ENCODE results near the gene SLC35B2. TPM values are rescaled to one million over a fixed set of nuclear protein-coding genes. Genes with fewer than 3 reads are reported as not detected.
A peak's percentile ranks its signal among the peaks of the same experiment; 100 is the strongest.

Gene SLC35B2
- total and polyA plus RNA-seq, 10 of the 15 experiments (the other 5 are each of a cell fraction or from before 2014, with no cell fraction given) = 11.3 to 45.4 (median 33.8) TPM

- TF ChIP-seq MAX (IDR thresholded peaks at IDR 0.05; ENCODE audit: low read depth, low read length) = no peak
- TF ChIP-seq HSF1 (IDR thresholded peaks at IDR 0.05; ENCODE audit: low read depth, low read length) = no peak; the same call in 1 of the 2 replicates
- TF ChIP-seq SPI1 (IDR thresholded peaks at IDR 0.05; ENCODE audit: borderline replicate concordance, insufficient read depth, low read depth, low read length) = peak; percentile 91
- TF ChIP-seq CREB1 (IDR thresholded peaks at IDR 0.05; ENCODE audit: low read depth) = no peak
- TF ChIP-seq ZSCAN29 (IDR thresholded peaks at IDR 0.05) = no peak
- TF ChIP-seq ZBED1 (IDR thresholded peaks at IDR 0.05; ENCODE audit: borderline replicate concordance) = peak; percentile 61; the same call in 1 of the 2 replicates
- TF ChIP-seq BMI1 (IDR thresholded peaks at IDR 0.05; ENCODE audit: borderline replicate concordance) = peak; percentile 20; the same call in 1 of the 2 replicates
- TF ChIP-seq NFXL1 (IDR thresholded peaks at IDR 0.05; ENCODE audit: borderline replicate concordance) = no peak
- peak; percentile 52 for TF ChIP-seq CREM (IDR thresholded peaks at IDR 0.05; ENCODE audit: low read depth)
- TF ChIP-seq JUNB (IDR thresholded peaks at IDR 0.05) = no peak
- peak; percentile 62; the same call in 1 of the 2 replicates for TF ChIP-seq DPF2 (IDR thresholded peaks at IDR 0.05)
- TF ChIP-seq E2F8 (IDR thresholded peaks at IDR 0.05; ENCODE audit: low read depth, partially characterized antibody) = no peak
- TF ChIP-seq TCF3 (IDR thresholded peaks at IDR 0.05; ENCODE audit: borderline replicate concordance, insufficient read depth, low read depth, low read length) = 0 out of 2 replicates have a peak, but pooled peaks have one; percentile 28
- TF ChIP-seq YY1 (IDR thresholded peaks at IDR 0.05; ENCODE audit: low read depth, low read length) = no peak
- peak; percentile 79 for TF ChIP-seq RELA (IDR thresholded peaks at IDR 0.05; ENCODE audit: borderline replicate concordance, partially characterized antibody)
- no peak for TF ChIP-seq ATF3 (IDR thresholded peaks at IDR 0.05; ENCODE audit: borderline replicate concordance, extremely low read depth, low read depth, low read length)
- TF ChIP-seq SIX5 (IDR thresholded peaks at IDR 0.05; ENCODE audit: low read depth, low read length, severe bottlenecking) = no peak
- TF ChIP-seq MEF2A (IDR thresholded peaks at IDR 0.05; ENCODE audit: insufficient read depth, low read depth, low read length) = no peak
- no peak; the same call in none of the 2 replicates for TF ChIP-seq SMAD5 (IDR thresholded peaks at IDR 0.05; ENCODE audit: low read depth)
- TF ChIP-seq BACH1 (IDR thresholded peaks at IDR 0.05; ENCODE audit: borderline replicate concordance) = peak; percentile 59; the same call in 1 of the 2 replicates
- peak; percentile 38; the same call in 1 of the 2 replicates for TF ChIP-seq LARP7 (IDR thresholded peaks at IDR 0.05)
- TF ChIP-seq BHLHE40 (IDR thresholded peaks at IDR 0.05; ENCODE audit: borderline replicate concordance in 1 of 2, low read depth in 2 of 2, low read length in 1 of 2) = peak; percentile 54; a peak in 2 of 4 replicates
Measured at GRCh38 chr6:44263354-44264100, 6.2 kb upstream of the SLC35B2 start (continued).

Data from GM12878 (cell line).